GM23338 (cell line): Measurements from ENCODE around the gene ZNF689. TPM values are rescaled to one million over a fixed set of nuclear protein-coding genes. Genes with fewer than 3 reads are reported as not detected.
"Not testable (repeated sequence)": the region's sequence is repeated elsewhere in the genome, so short reads cannot be mapped to it uniquely, and the experiment has no call there.

ENCODE experiments used
- ATAC-seq: fragments of 200-7000 bp; cut with Tn5 transposase; 3 replicates; pipeline ENCODE4 v1.9.1; 2020
- DNase-seq: peaks from one replicate; pipeline ENCODE4 v3.0.0-alpha.2; 2015; ENCODE audit warnings: low spot score
- H2AFZ ChIP-seq: fragments of 200-600 bp; sonication (generic); 2 replicates; pipeline ENCODE4 v1.8.0; 2016; ENCODE audit warnings: antibody characterized with exemption, mild to moderate bottlenecking, moderate library complexity
- H3F3A ChIP-seq: fragments of 200-600 bp; sonication (generic); replicated peaks from 2 replicates; pipeline ENCODE4 v1.8.0; 2017; ENCODE audit warnings: antibody characterized with exemption, mixed run types, low read depth
- H3K27ac ChIP-seq: fragments of 200-600 bp; sonication (generic); 2 replicates; pipeline ENCODE4 v1.6.1; 2016; ENCODE audit warnings: low read depth
- H3K27me3 ChIP-seq: fragments of 200-600 bp; sonication (generic); 2 replicates; pipeline ENCODE4 v1.8.0; 2016; ENCODE audit warnings: mild to moderate bottlenecking, mixed run types, moderate library complexity; ENCODE audit not compliant: insufficient read depth
- H3K36me3 ChIP-seq: fragments of 200-600 bp; sonication (generic); 2 replicates; pipeline ENCODE4 v1.8.0; 2016; ENCODE audit warnings: mild to moderate bottlenecking; ENCODE audit not compliant: insufficient read depth
- H3K4me1 ChIP-seq: fragments of 200-600 bp; sonication (generic); 2 replicates; pipeline ENCODE4 v1.8.0; 2016; ENCODE audit warnings: mild to moderate bottlenecking, moderate library complexity; ENCODE audit not compliant: insufficient read depth
- H3K4me2 ChIP-seq: fragments of 200-600 bp; sonication (generic); 2 replicates; pipeline ENCODE4 v1.7.1; 2017; ENCODE audit warnings: mixed run types
- H3K4me3 ChIP-seq: fragments of 200-600 bp; sonication (generic); 2 replicates; pipeline ENCODE4 v1.6.1; 2016; ENCODE audit warnings: mixed run types
- H3K79me2 ChIP-seq: fragments of 200-600 bp; sonication (generic); replicated peaks from 2 replicates; pipeline ENCODE4 v1.8.0; 2017; ENCODE audit warnings: mild to moderate bottlenecking; ENCODE audit not compliant: insufficient read depth
- H3K9me2 ChIP-seq: fragments of 200-600 bp; sonication (generic); 2 replicates; pipeline ENCODE4 v1.8.0; 2017; ENCODE audit not compliant: insufficient read depth
- H4K20me1 ChIP-seq: fragments of 200-600 bp; sonication (generic); replicated peaks from 2 replicates; pipeline ENCODE4 v1.8.0; 2017; ENCODE audit warnings: mild to moderate bottlenecking; ENCODE audit not compliant: insufficient read depth
- H3K27ac Mint-ChIP-seq: 2 replicates; pipeline ENCODE4 v1.8.0; 2020; ENCODE audit warnings: inconsistent platforms, mild to moderate bottlenecking, moderate library complexity, mixed read lengths
- H3K27me3 Mint-ChIP-seq: 3 replicates; pipeline ENCODE4 v1.8.0; 2022; ENCODE audit warnings: low read depth, mild to moderate bottlenecking, moderate library complexity, mixed read lengths, inconsistent platforms; ENCODE audit not compliant: insufficient read depth, poor library complexity
- H3K36me3 Mint-ChIP-seq: 3 replicates; pipeline ENCODE4 v1.8.0; 2021; ENCODE audit warnings: low read depth, mild to moderate bottlenecking, inconsistent platforms, moderate library complexity, mixed read lengths
- H3K4me1 Mint-ChIP-seq: 3 replicates; pipeline ENCODE4 v1.8.0; 2020; ENCODE audit warnings: mild to moderate bottlenecking, inconsistent platforms, mixed read lengths
- H3K4me3 Mint-ChIP-seq: 3 replicates; pipeline ENCODE4 v1.8.0; 2021; ENCODE audit warnings: moderate library complexity, mild to moderate bottlenecking, inconsistent platforms, mixed read lengths
- H3K9me3 Mint-ChIP-seq: 3 replicates; pipeline ENCODE4 v1.8.0; 2020; ENCODE audit warnings: moderate library complexity, mild to moderate bottlenecking, inconsistent platforms, mixed read lengths
- CREB1 ChIP-seq: fragments of 250-450 bp; sonication (Bioruptor Pico); IDR thresholded peaks from 2 replicates; pipeline ENCODE4 v1.5.0; 2020; ENCODE audit warnings: low read depth, mild to moderate bottlenecking, moderate library complexity
- ETS1 ChIP-seq: IDR thresholded peaks from 2 replicates; pipeline ENCODE4 v1.6.1; 2016; ENCODE audit warnings: antibody characterized with exemption
- EZH2 ChIP-seq: fragments of 200-600 bp; sonication (generic); IDR thresholded peaks from one replicate; pipeline ENCODE4 v1.8.0; 2017; ENCODE audit warnings: antibody characterized with exemption, mild to moderate bottlenecking, low read depth; ENCODE audit not compliant: unreplicated experiment
- EZH2phosphoT487 ChIP-seq: fragments of 200-600 bp; sonication (generic); IDR thresholded peaks from one replicate; pipeline ENCODE4 v1.8.1; 2018; ENCODE audit warnings: antibody characterized with exemption; ENCODE audit not compliant: unreplicated experiment
- NANOG ChIP-seq: IDR thresholded peaks from 2 replicates; pipeline ENCODE4 v1.6.1; 2016; ENCODE audit warnings: antibody characterized with exemption, borderline replicate concordance
- POLR2AphosphoS5 ChIP-seq: IDR thresholded peaks from 2 replicates; pipeline ENCODE4 v1.6.1; 2016; ENCODE audit warnings: antibody characterized with exemption, low read depth
- STAT1 ChIP-seq: IDR thresholded peaks from one replicate; pipeline ENCODE4 v1.6.1; 2016; ENCODE audit warnings: antibody characterized with exemption; ENCODE audit not compliant: unreplicated experiment
- polyA plus RNA-seq: library from polyadenylated mRNA; unstranded; fragments of >200 nt; fragmentation: Nextera tagmentation; extraction: Ambion mirVana; gene quantifications from 2 replicates; pipeline ENCODE4 v1.2.1, GENCODE V29; 2016
- total RNA-seq: library from RNA; depleted of rRNA; stranded (reverse); fragments of >200 nt; shearing (Covaris generic); gene quantifications from 2 replicates; pipeline ENCODE4 v1.2.3, GENCODE V29; 2014

The ZNF689 gene
- total and polyA plus RNA-seq, 2 experiments from 2014 or later: 5.3 to 16.7 TPM

- not testable (repeated sequence) for H2AFZ ChIP-seq, DNase-seq, H3K4me1 ChIP-seq, H3K4me1 Mint-ChIP-seq, H3K9me3 Mint-ChIP-seq, H3F3A ChIP-seq, H3K9me2 ChIP-seq, ATAC-seq, H3K4me3 ChIP-seq, H3K27ac ChIP-seq, H3K27me3 Mint-ChIP-seq, H3K36me3 ChIP-seq, H3K27ac Mint-ChIP-seq, H3K4me3 Mint-ChIP-seq, H3K27me3 ChIP-seq, H3K4me2 ChIP-seq, H4K20me1 ChIP-seq
- H3K36me3 Mint-ChIP-seq: peaks cover 27% of the 10 kb centered on the region
- peaks cover 14% of the 10 kb centered on the region for H3K79me2 ChIP-seq
Observed at GRCh38 chr16:30590869-30591268, 19.3 kb downstream of the ZNF689 start.

- peaks cover 29% of the 10 kb centered on the region for H3K36me3 Mint-ChIP-seq
- not testable (repeated sequence) for ATAC-seq, H3K9me3 Mint-ChIP-seq, H3K27ac ChIP-seq, H2AFZ ChIP-seq, H3F3A ChIP-seq, H3K27ac Mint-ChIP-seq, H3K36me3 ChIP-seq, H4K20me1 ChIP-seq, H3K4me3 ChIP-seq, H3K27me3 ChIP-seq, H3K4me1 Mint-ChIP-seq, H3K4me1 ChIP-seq, DNase-seq, H3K27me3 Mint-ChIP-seq, H3K4me2 ChIP-seq, H3K9me2 ChIP-seq, H3K4me3 Mint-ChIP-seq
- peaks cover 16% of the 10 kb centered on the region for H3K79me2 ChIP-seq
Observed at GRCh38 chr16:30589582-30589981, 20.6 kb downstream of the ZNF689 start.

GRCh38 chr16:30588651-30589050 is 21.5 kb downstream of the ZNF689 start:
- Mint-ChIP-seq H3K36me3 (peaks cover 32% of the 10 kb centered on the region), H3K4me3 (no peak overlapping the region), H3K9me3 (peaks cover 2% of the 10 kb centered on the region; the same call in 1 of the 3 replicates), H3K27ac (no peak overlapping the region), H3K4me1 (no peaks in the 10 kb centered on the region; the same call in 2 of the 3 replicates), H3K27me3 (peaks cover 4% of the 10 kb centered on the region)
- H3K4me3 ChIP-seq: no peak overlapping the region
- H3K9me2 ChIP-seq: no peaks in the 10 kb centered on the region
- no peak for ATAC-seq
- DNase-seq: no peak
- TF ChIP-seq NANOG: no peak
- TF ChIP-seq STAT1: no peak
- TF ChIP-seq CREB1: no peak
- no peak for TF ChIP-seq POLR2AphosphoS5
- no peak for TF ChIP-seq EZH2
- no peak for TF ChIP-seq EZH2phosphoT487
- TF ChIP-seq ETS1: no peak
- H3K4me1 ChIP-seq: peaks cover 3% of the 10 kb centered on the region; the same call in 1 of the 2 replicates
- no peak overlapping the region for H3K27ac ChIP-seq
- no peaks in the 10 kb centered on the region for H3K27me3 ChIP-seq
- H3K79me2 ChIP-seq: peaks cover 24% of the 10 kb centered on the region
- no peaks in the 10 kb centered on the region for H4K20me1 ChIP-seq
- H3F3A ChIP-seq: no peaks in the 10 kb centered on the region
- H3K4me2 ChIP-seq: no peak overlapping the region
- H2AFZ ChIP-seq: no peak overlapping the region
- H3K36me3 ChIP-seq: no peaks in the 10 kb centered on the region; the same call in 1 of the 2 replicates
